OCI-LY3 (cell line): ENCODE data around the gene ZNF311.

Source experiments
- H2AFZ ChIP-seq: fragments of 200-600, 300-600 bp; shearing (Covaris generic); 2 replicates; pipeline ENCODE4 v1.6.0; 2014; ENCODE audit warnings: antibody characterized with exemption, low read depth, low read length
- H3K27ac ChIP-seq: fragments of 200-600, 300-600 bp; sonication (generic); 2 replicates; pipeline ENCODE4 v1.5.1; 2014; ENCODE audit warnings: mild to moderate bottlenecking, low read length, moderate library complexity, mixed read lengths
- H3K27me3 ChIP-seq: fragments of 200-600, 300-600 bp; sonication (generic); 2 replicates; pipeline ENCODE4 v1.6.1; 2014; ENCODE audit warnings: low read depth, low read length, mixed read lengths
- H3K36me3 ChIP-seq: fragments of 200-600, 300-600 bp; sonication (generic); replicated peaks from 2 replicates; pipeline ENCODE3; 2014; ENCODE audit warnings: low read depth, low read length, mixed read lengths
- H3K4me1 ChIP-seq: fragments of 300-600, 200-600 bp; sonication (generic); 2 replicates; pipeline ENCODE4 v1.6.1; 2014; ENCODE audit warnings: low read length, mixed read lengths
- H3K4me2 ChIP-seq: fragments of 200-600, 300-600 bp; sonication (generic); 2 replicates; pipeline ENCODE4 v1.6.1; 2014; ENCODE audit warnings: low read length, mixed read lengths
- H3K4me3 ChIP-seq: fragments of 300-600, 200-600 bp; sonication (generic); 2 replicates; pipeline ENCODE4 v1.5.1; 2014; ENCODE audit warnings: antibody characterized with exemption, mild to moderate bottlenecking, low read length, moderate library complexity
- H3K79me2 ChIP-seq: fragments of 300-600, 200-600 bp; shearing (Covaris generic); 2 replicates; pipeline ENCODE4 v1.6.1; 2014; ENCODE audit warnings: mild to moderate bottlenecking, low read length, mixed read lengths
- H3K9ac ChIP-seq: fragments of 300-600, 200-600 bp; shearing (Covaris generic); 2 replicates; pipeline ENCODE4 v1.6.0; 2014; ENCODE audit warnings: mild to moderate bottlenecking, low read length, moderate library complexity
- H3K9me3 ChIP-seq: fragments of 200-600, 300-600 bp; shearing (Covaris generic); 2 replicates; pipeline ENCODE4 v1.6.1; 2014; ENCODE audit warnings: low read length, mixed read lengths; ENCODE audit not compliant: insufficient read depth
- H4K20me1 ChIP-seq: fragments of 200-600, 300-600 bp; sonication (generic); 2 replicates; pipeline ENCODE4 v1.6.1; 2016; ENCODE audit warnings: low read length, mixed read lengths; ENCODE audit not compliant: insufficient read depth
- CTCF ChIP-seq: fragments of 200-600, 300-600 bp; sonication (generic); IDR thresholded peaks from 2 replicates; pipeline ENCODE4 v1.5.1; 2014; ENCODE audit warnings: antibody characterized with exemption, low read length, low read depth
- EZH2phosphoT487 ChIP-seq: fragments of 200-600 bp; shearing (Covaris generic); IDR thresholded peaks from 2 replicates; pipeline ENCODE4 v1.6.1; 2018; ENCODE audit warnings: antibody characterized with exemption, mixed run types, low read depth

ZNF311 gene

GRCh38 chr6:28981833-28982475, 23.2 kb downstream of the ZNF311 start:
- Histone ChIP-seq H3K27ac (no peak overlapping the region), H2AFZ (peak overlapping the region; percentile 92), H3K4me2 (peak overlapping the region; percentile 77), H3K36me3 (no peaks in the 10 kb centered on the region), H3K9me3 (no peaks in the 10 kb centered on the region), H4K20me1 (no peaks in the 10 kb centered on the region), H3K79me2 (no peaks in the 10 kb centered on the region), H3K4me3 (peak overlapping the region; percentile 88), H3K27me3 (no peaks in the 10 kb centered on the region), H3K9ac (peak overlapping the region; percentile 65), H3K4me1 (peaks cover 22% of the 10 kb centered on the region)
- TF ChIP-seq CTCF (no peak), EZH2phosphoT487 (no peak)

- Histone ChIP-seq H3K4me3 (peak overlapping the region; percentile 88), H3K4me1 (peaks cover 22% of the 10 kb centered on the region), H3K27ac (peak overlapping the region; percentile 24; the same call in 1 of the 2 replicates), H3K9ac (peak overlapping the region; percentile 64), H3K27me3 (no peaks in the 10 kb centered on the region), H3K79me2 (no peaks in the 10 kb centered on the region), H3K9me3 (no peaks in the 10 kb centered on the region), H3K4me2 (peak overlapping the region; percentile 89), H4K20me1 (no peaks in the 10 kb centered on the region), H2AFZ (peak overlapping the region; percentile 47), H3K36me3 (no peaks in the 10 kb centered on the region)
- no peak for TF ChIP-seq EZH2phosphoT487
- TF ChIP-seq CTCF, result no peak
These were observed 23.7 kb downstream of the ZNF311 start for GRCh38 chr6:28981431-28981832.

- H3K9me3 ChIP-seq, result no peaks in the 10 kb centered on the region
- no peaks in the 10 kb centered on the region for H4K20me1 ChIP-seq
- H3K27ac ChIP-seq, result peak overlapping the region; percentile 24; the same call in 1 of the 2 replicates
- TF ChIP-seq CTCF, result no peak
- H3K4me1 ChIP-seq, result peaks cover 22% of the 10 kb centered on the region
- H3K36me3 ChIP-seq, result no peaks in the 10 kb centered on the region
- H3K4me3 ChIP-seq, result peak overlapping the region; percentile 88
- H3K9ac ChIP-seq, result peak overlapping the region; percentile 64
- no peaks in the 10 kb centered on the region for H3K27me3 ChIP-seq
- H3K4me2 ChIP-seq, result peak overlapping the region; percentile 89
- H2AFZ ChIP-seq, result peak overlapping the region; percentile 47
- no peaks in the 10 kb centered on the region for H3K79me2 ChIP-seq
These were observed 24.2 kb downstream of the ZNF311 start for GRCh38 chr6:28980852-28981430.

GRCh38 chr6:28980137-28980851, 24.8 kb downstream of the ZNF311 start:
- no peaks in the 10 kb centered on the region for H3K79me2 ChIP-seq
- peak overlapping the region; percentile 89 for H3K4me2 ChIP-seq
- H3K4me1 ChIP-seq, result peaks cover 22% of the 10 kb centered on the region
- TF ChIP-seq CTCF (no peak), EZH2phosphoT487 (no peak)
- H2AFZ ChIP-seq, result peak overlapping the region; percentile 47; the same call in 1 of the 2 replicates
- H3K9ac ChIP-seq, result peak overlapping the region; percentile 64
- H3K36me3 ChIP-seq, result no peaks in the 10 kb centered on the region
- peak overlapping the region; percentile 88 for H3K4me3 ChIP-seq
- no peaks in the 10 kb centered on the region for H3K27me3 ChIP-seq
- H3K27ac ChIP-seq, result no peak overlapping the region
- H3K9me3 ChIP-seq, result no peaks in the 10 kb centered on the region
- no peaks in the 10 kb centered on the region for H4K20me1 ChIP-seq
